Tibial nerve (tissue), 4 donors: ENCODE results near the gene CBY2.

Experiments used
- CTCF ChIP-seq, 5 experiments: fragments of 200-600 bp in 3 of 5; fragments of 450-650 bp in 2 of 5; sonication (generic) in 3 of 5; IDR thresholded peaks; one replicate each; pipeline ENCODE4 v1.5.1; 2016 to 2019; ENCODE audit warnings: antibody characterized with exemption in 5 of 5, mild to moderate bottlenecking in 3 of 5, moderate library complexity in 2 of 5
- EP300 ChIP-seq, 2 donors: sonication (generic); formaldehyde crosslinking; IDR thresholded peaks; one replicate each; pipeline ENCODE4 v1.6.1; 2017; ENCODE audit warnings: antibody characterized with exemption in 2 of 2, mild to moderate bottlenecking in 1 of 2
- POLR2A ChIP-seq, 2 donors: fragments of 450-650 bp; IDR thresholded peaks; one replicate each; pipeline ENCODE4 v1.6.1; 2017; ENCODE audit warnings: antibody characterized with exemption in 2 of 2, mild to moderate bottlenecking in 2 of 2, moderate library complexity in 2 of 2

- TF ChIP-seq POLR2A (IDR thresholded peaks at IDR 0.05): no peak
- TF ChIP-seq CTCF (IDR thresholded peaks at IDR 0.05): no peak
- TF ChIP-seq EP300 (IDR thresholded peaks at IDR 0.05): no peak
These were observed 15.2 kb downstream of the CBY2 start for GRCh38 chr13:45717349-45717748.
